SK-N-SH (cell line): Measurements from ENCODE around the gene PTGIS. TPM values are rescaled to one million over a fixed set of nuclear protein-coding genes. Genes with fewer than 3 reads are reported as not detected.

Experiments used
- CTCF ChIA-PET: fragments of 300-600, 350-600 bp; formaldehyde crosslinking; extraction: SDS; loops from one replicate; lab custom pipeline; 2021; lab: Yijun Ruan, JAX
- POLR2A ChIA-PET: fragments of 350-600 bp; sonication (Branson Sonifier 250); formaldehyde crosslinking; extraction: SDS; loops from one replicate; lab custom pipeline; 2020; ENCODE audit warnings: antibody characterized with exemption, inconsistent platforms; lab: Yijun Ruan, JAX
- DNase-seq: peaks from one replicate; pipeline ENCODE4 v3.0.0; 2012
- H2AFZ ChIP-seq: fragments of 200-600 bp; sonication (generic); 2 replicates; pipeline ENCODE4 v1.8.1; 2016; ENCODE audit warnings: antibody characterized with exemption, mild to moderate bottlenecking, low read depth
- H3F3A ChIP-seq: fragments of 200-600 bp; sonication (generic); replicated peaks from 2 replicates; pipeline ENCODE3; 2016; ENCODE audit warnings: antibody characterized with exemption, mild to moderate bottlenecking; ENCODE audit not compliant: insufficient read depth
- H3K27ac ChIP-seq, 2 experiments: fragments of 200-500 bp in 1 of 2; fragments of 200-600 bp in 1 of 2; sonication (Bioruptor generic) in 1 of 2; sonication (generic), shearing (Covaris generic) in 1 of 2; 2 replicates each; pipeline versions ENCODE4 v1.5.1 to v1.6.1; 2014 to 2016; ENCODE audit warnings: low read depth in 2 of 2, inconsistent platforms in 1 of 2, low read length in 1 of 2, mild to moderate bottlenecking in 1 of 2, mixed read lengths in 1 of 2
- H3K27me3 ChIP-seq: fragments of 200-600 bp; sonication (generic), shearing (Covaris generic); 2 replicates; pipeline ENCODE4 v1.6.1; 2016; ENCODE audit warnings: mixed run types; ENCODE audit not compliant: insufficient read depth
- H3K36me3 ChIP-seq, 2 experiments: fragments of 200-500 bp in 1 of 2; fragments of 200-600 bp in 1 of 2; sonication (Bioruptor generic) in 1 of 2; sonication (generic) in 1 of 2; replicated peaks in 1 of 2; 2 replicates each; pipeline versions ENCODE3 to v1.5.1; 2014 to 2016; ENCODE audit warnings: low read length in 1 of 2, mild to moderate bottlenecking in 1 of 2; ENCODE audit not compliant: insufficient read depth in 2 of 2, control insufficient read depth in 1 of 2
- H3K4me1 ChIP-seq, 2 experiments: fragments of 200-500 bp in 1 of 2; fragments of 200-600 bp in 1 of 2; sonication (Bioruptor generic) in 1 of 2; sonication (generic), shearing (Covaris generic) in 1 of 2; 2 replicates each; pipeline versions ENCODE4 v1.5.1 to v1.6.1; 2014 to 2016; ENCODE audit warnings: low read depth in 1 of 2, low read length in 1 of 2, mixed run types in 1 of 2; ENCODE audit not compliant: insufficient read depth in 2 of 2, control insufficient read depth in 1 of 2
- H3K4me2 ChIP-seq: fragments of 200-600 bp; sonication (generic), shearing (Covaris generic); 2 replicates; pipeline ENCODE4 v1.6.1; 2017; ENCODE audit warnings: mixed run types
- H3K4me3 ChIP-seq, 2 experiments: fragments of 200-500 bp in 1 of 2; fragments of 200-600 bp in 1 of 2; sonication (Bioruptor generic) in 1 of 2; sonication (generic), shearing (Covaris generic) in 1 of 2; 2 replicates each; pipeline versions ENCODE4 v1.5.1 to v1.8.1; 2014 to 2016; ENCODE audit warnings: low read depth in 2 of 2, inconsistent platforms in 1 of 2, low read length in 1 of 2, mild to moderate bottlenecking in 1 of 2, mixed read lengths in 1 of 2, moderate library complexity in 1 of 2
- H3K79me2 ChIP-seq: fragments of 200-600 bp; sonication (generic); 2 replicates; pipeline ENCODE4 v1.8.1; 2017; ENCODE audit warnings: mild to moderate bottlenecking; ENCODE audit not compliant: insufficient read depth
- H3K9ac ChIP-seq: fragments of 200-600 bp; sonication (generic); 2 replicates; pipeline ENCODE4 v1.6.1; 2017; ENCODE audit warnings: mixed run types
- H3K9me2 ChIP-seq: fragments of 200-600 bp; sonication (generic); 2 replicates; pipeline ENCODE4 v1.6.1; 2017; ENCODE audit warnings: mixed run types
- H3K9me3 ChIP-seq: fragments of 200-600 bp; sonication (generic); 2 replicates; pipeline ENCODE4 v1.6.1; 2017; ENCODE audit warnings: mixed run types, mild to moderate bottlenecking, moderate library complexity
- H4K20me1 ChIP-seq: fragments of 200-600 bp; sonication (generic); 2 replicates; pipeline ENCODE4 v1.6.1; 2017; ENCODE audit warnings: mild to moderate bottlenecking, mixed run types; ENCODE audit not compliant: insufficient read depth
- EZH2phosphoT487 ChIP-seq: fragments of 200-600 bp; sonication (generic); IDR thresholded peaks from 2 replicates; pipeline ENCODE4 v1.6.1; 2017; ENCODE audit warnings: low read depth, mixed run types, mild to moderate bottlenecking, antibody characterized with exemption, moderate library complexity, borderline replicate concordance
- FOSL2 ChIP-seq: IDR thresholded peaks from 2 replicates; pipeline ENCODE4 v1.4.0; 2012; ENCODE audit warnings: low read depth, mild to moderate bottlenecking, moderate library complexity, borderline replicate concordance
- FOXJ3 ChIP-seq: sonication (generic); formaldehyde crosslinking; IDR thresholded peaks from 2 replicates; pipeline ENCODE4 v1.5.1; 2020; ENCODE audit warnings: mild to moderate bottlenecking, missing genetic modification reagents
- MEF2A ChIP-seq: IDR thresholded peaks from 2 replicates; pipeline ENCODE4 v1.4.0; 2012; ENCODE audit warnings: low read depth, borderline replicate concordance
- NRF1 ChIP-seq: IDR thresholded peaks from 2 replicates; pipeline ENCODE4 v1.6.1; 2012; ENCODE audit warnings: low read depth, mild to moderate bottlenecking, low read length
- POLR2AphosphoS5 ChIP-seq: IDR thresholded peaks from 2 replicates; pipeline ENCODE4 v1.6.1; 2012; ENCODE audit warnings: low read depth, low read length
- RFX5 ChIP-seq: IDR thresholded peaks from 2 replicates; pipeline ENCODE4 v1.6.1; 2012; ENCODE audit warnings: mild to moderate bottlenecking, improper control_type of control experiment, low read length
- RXRA ChIP-seq: IDR thresholded peaks from 2 replicates; pipeline ENCODE4 v1.4.0; 2012; ENCODE audit warnings: low read depth, mild to moderate bottlenecking, borderline replicate concordance
- SMC3 ChIP-seq: IDR thresholded peaks from 2 replicates; pipeline ENCODE4 v1.6.1; 2012; ENCODE audit warnings: low read depth, low read length, improper control_type of control experiment
- YY1 ChIP-seq: IDR thresholded peaks from 2 replicates; pipeline ENCODE4 v1.4.0; 2012; ENCODE audit warnings: low read depth, mild to moderate bottlenecking
- WGBS: methylation state at CpG from one replicate; pipeline ENCODE4 v1.1.6; 2017; ENCODE audit warnings: low lambda C conversion rate; 5-methylcytosine and 5-hydroxymethylcytosine counted together
- polyA plus RNA-seq, 3 experiments: library from polyadenylated mRNA; depleted of rRNA; stranded (reverse); fragments of >200 nt; gene quantifications; 2 replicates each; pipeline ENCODE4 v1.2.3, GENCODE V29; 2012
- TF ChIP-seq, protein P1 (sequence below): IDR thresholded peaks from 2 replicates; pipeline ENCODE4 v1.4.0; 2012; ENCODE audit warnings: low read depth, borderline replicate concordance
- TF ChIP-seq, protein P2 (sequence below): fragments of 150-350 bp; IDR thresholded peaks from 2 replicates; pipeline ENCODE4 v1.6.1; 2017; ENCODE audit warnings: antibody characterized with exemption, low read length, low read depth, borderline replicate concordance
- TF ChIP-seq, protein P3 (sequence below): IDR thresholded peaks from 2 replicates; pipeline ENCODE4 v1.4.0; 2012; ENCODE audit warnings: low read depth, borderline replicate concordance
- TF ChIP-seq, protein P4 (sequence below): fragments of 150-350 bp; IDR thresholded peaks from 2 replicates; pipeline ENCODE4 v1.6.1; 2016; ENCODE audit warnings: mild to moderate bottlenecking, low read depth, low read length
- TF ChIP-seq, protein P5 (sequence below): fragments of 200-600 bp; sonication (generic); IDR thresholded peaks from 2 replicates; pipeline ENCODE4 v1.6.1; 2017; ENCODE audit warnings: antibody characterized with exemption, mild to moderate bottlenecking, moderate library complexity

Gene PTGIS
- polyA plus RNA-seq, 1 of the 3 experiments (the other 2 are of a cell fraction) = 1.0 TPM

DNA sequence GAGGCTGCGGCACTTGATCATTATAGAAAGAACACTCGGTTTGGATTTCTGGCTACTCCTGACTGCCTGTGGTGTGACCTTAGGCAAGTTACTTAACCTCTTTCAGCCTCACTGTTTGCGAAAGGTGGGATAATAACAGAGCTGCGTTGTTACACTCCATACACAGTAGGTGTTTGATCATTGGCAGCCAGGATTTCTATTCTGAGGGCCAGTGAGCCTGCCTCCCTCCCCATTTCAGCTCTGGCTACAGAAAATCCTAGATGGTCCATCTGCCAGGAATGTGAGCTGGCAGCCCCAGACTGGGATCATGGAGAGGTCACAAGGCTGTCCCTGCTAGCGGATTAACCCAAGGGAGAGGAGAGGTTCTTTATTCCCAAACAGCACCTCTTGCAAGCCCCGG, 88.2 kb downstream of the PTGIS start:
- Histone ChIP-seq H3K4me3 (no peak overlapping the region), H3K79me2 (no peaks in the 10 kb centered on the region), H4K20me1 (no peaks in the 10 kb centered on the region), H3K4me2 (no peak overlapping the region), H3F3A (no peaks in the 10 kb centered on the region), H3K27me3 (0 out of 2 replicates have a peak, but pooled peaks cover under 1% of the 10 kb centered on the region), H3K4me1 (peaks cover 0 to 13% of the 10 kb centered on the region in 2 experiments; a peak in 1 of 4 replicates), H3K36me3 (no peaks in the 10 kb centered on the region), H3K9me2 (no peaks in the 10 kb centered on the region), H3K27ac (no peak overlapping the region), H2AFZ (no peak overlapping the region), H3K9me3 (no peaks in the 10 kb centered on the region), H3K9ac (no peak overlapping the region)
- ChIA-PET POLR2A (no interaction called here), CTCF (interaction anchor here (2.3 to 7.1 kb wide), 2 partner anchors 15 to 147 kb away, joined by 5 to 141 read pairs; no protein-coding TSS in a partner anchor)
- TF ChIP-seq FOSL2 (no peak), FOXJ3 (CRISPR knock-in tag) (no peak), POLR2AphosphoS5 (no peak), EZH2phosphoT487 (no peak)
- TF ChIP-seq, protein P1, sequence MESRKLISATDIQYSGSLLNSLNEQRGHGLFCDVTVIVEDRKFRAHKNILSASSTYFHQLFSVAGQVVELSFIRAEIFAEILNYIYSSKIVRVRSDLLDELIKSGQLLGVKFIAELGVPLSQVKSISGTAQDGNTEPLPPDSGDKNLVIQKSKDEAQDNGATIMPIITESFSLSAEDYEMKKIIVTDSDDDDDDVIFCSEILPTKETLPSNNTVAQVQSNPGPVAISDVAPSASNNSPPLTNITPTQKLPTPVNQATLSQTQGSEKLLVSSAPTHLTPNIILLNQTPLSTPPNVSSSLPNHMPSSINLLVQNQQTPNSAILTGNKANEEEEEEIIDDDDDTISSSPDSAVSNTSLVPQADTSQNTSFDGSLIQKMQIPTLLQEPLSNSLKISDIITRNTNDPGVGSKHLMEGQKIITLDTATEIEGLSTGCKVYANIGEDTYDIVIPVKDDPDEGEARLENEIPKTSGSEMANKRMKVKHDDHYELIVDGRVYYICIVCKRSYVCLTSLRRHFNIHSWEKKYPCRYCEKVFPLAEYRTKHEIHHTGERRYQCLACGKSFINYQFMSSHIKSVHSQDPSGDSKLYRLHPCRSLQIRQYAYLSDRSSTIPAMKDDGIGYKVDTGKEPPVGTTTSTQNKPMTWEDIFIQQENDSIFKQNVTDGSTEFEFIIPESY = no peak
- TF ChIP-seq, protein P2, sequence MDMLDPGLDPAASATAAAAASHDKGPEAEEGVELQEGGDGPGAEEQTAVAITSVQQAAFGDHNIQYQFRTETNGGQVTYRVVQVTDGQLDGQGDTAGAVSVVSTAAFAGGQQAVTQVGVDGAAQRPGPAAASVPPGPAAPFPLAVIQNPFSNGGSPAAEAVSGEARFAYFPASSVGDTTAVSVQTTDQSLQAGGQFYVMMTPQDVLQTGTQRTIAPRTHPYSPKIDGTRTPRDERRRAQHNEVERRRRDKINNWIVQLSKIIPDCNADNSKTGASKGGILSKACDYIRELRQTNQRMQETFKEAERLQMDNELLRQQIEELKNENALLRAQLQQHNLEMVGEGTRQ = no peak
- TF ChIP-seq, protein P3, sequence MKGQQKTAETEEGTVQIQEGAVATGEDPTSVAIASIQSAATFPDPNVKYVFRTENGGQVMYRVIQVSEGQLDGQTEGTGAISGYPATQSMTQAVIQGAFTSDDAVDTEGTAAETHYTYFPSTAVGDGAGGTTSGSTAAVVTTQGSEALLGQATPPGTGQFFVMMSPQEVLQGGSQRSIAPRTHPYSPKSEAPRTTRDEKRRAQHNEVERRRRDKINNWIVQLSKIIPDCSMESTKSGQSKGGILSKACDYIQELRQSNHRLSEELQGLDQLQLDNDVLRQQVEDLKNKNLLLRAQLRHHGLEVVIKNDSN = no peak
- 74% methylated on average over 5 of the region's 6 CpGs for WGBS
- no peak for DNase-seq

DNA sequence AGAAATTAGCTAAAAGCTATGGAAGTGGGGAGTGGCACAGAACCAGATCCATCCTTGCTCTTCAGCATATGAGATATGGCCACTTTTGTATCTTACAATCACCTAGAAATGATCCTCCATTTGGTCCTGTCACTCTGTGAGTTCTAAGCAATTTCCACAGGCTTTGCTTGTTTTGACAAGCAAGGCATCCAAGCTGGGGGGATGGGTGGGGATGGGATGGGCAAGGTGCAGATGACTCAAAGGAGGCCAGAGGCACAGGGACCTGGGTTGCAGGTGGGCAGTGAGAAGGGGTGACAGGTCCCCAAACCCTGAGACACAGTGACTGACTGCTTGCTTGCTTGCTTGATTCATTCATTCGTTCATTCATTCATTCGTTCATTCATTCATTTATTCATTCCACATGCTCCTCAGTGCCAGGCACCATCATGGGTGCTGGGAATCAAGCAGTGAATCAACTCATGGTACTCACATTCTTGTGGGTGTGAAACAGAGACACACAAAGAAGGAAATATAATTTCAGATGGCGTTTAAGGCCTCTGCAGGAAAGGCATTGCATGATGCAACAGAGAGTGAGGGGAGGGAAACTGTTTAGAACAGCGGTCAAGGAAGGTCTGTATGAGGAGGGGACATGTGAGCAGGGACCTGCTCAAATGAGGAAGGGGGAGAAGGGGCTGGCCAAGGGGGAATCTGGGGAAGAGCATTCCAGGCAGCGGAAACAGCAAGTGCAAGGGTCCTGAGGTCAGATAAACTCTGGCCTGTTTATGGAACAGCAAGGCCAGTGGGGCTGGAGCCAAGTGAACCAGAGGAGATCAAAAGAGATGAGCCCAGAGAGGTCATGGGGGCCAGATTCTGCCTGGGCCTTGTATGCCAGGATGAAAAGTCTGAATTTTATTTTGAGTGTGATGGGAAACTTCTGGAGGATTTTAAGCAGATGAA, 88.9 kb downstream of the PTGIS start:
- H3K9me3 ChIP-seq = no peaks in the 10 kb centered on the region
- DNase-seq = no peak
- POLR2A ChIA-PET = no interaction called here
- H3F3A ChIP-seq = no peaks in the 10 kb centered on the region
- CTCF ChIA-PET = interaction anchor here (0.9 to 2.3 kb wide), 3 partner anchors 14 to 63 kb away, joined by 3 to 5 read pairs (median 4); no protein-coding TSS in a partner anchor
- no peaks in the 10 kb centered on the region for H3K9me2 ChIP-seq
- no peak overlapping the region for H3K4me3 ChIP-seq
- H3K27me3 ChIP-seq = no peaks in the 10 kb centered on the region
- TF ChIP-seq, protein P4, sequence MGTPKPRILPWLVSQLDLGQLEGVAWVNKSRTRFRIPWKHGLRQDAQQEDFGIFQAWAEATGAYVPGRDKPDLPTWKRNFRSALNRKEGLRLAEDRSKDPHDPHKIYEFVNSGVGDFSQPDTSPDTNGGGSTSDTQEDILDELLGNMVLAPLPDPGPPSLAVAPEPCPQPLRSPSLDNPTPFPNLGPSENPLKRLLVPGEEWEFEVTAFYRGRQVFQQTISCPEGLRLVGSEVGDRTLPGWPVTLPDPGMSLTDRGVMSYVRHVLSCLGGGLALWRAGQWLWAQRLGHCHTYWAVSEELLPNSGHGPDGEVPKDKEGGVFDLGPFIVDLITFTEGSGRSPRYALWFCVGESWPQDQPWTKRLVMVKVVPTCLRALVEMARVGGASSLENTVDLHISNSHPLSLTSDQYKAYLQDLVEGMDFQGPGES = no peak
- TF ChIP-seq MEF2A (no peak), RXRA (no peak), POLR2AphosphoS5 (no peak), NRF1 (no peak), YY1 (no peak), RFX5 (no peak), EZH2phosphoT487 (no peak), SMC3 (no peak)
- TF ChIP-seq, protein P5, sequence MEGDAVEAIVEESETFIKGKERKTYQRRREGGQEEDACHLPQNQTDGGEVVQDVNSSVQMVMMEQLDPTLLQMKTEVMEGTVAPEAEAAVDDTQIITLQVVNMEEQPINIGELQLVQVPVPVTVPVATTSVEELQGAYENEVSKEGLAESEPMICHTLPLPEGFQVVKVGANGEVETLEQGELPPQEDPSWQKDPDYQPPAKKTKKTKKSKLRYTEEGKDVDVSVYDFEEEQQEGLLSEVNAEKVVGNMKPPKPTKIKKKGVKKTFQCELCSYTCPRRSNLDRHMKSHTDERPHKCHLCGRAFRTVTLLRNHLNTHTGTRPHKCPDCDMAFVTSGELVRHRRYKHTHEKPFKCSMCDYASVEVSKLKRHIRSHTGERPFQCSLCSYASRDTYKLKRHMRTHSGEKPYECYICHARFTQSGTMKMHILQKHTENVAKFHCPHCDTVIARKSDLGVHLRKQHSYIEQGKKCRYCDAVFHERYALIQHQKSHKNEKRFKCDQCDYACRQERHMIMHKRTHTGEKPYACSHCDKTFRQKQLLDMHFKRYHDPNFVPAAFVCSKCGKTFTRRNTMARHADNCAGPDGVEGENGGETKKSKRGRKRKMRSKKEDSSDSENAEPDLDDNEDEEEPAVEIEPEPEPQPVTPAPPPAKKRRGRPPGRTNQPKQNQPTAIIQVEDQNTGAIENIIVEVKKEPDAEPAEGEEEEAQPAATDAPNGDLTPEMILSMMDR = no peak
- 55% methylated on average over 5 of the region's 5 CpGs for WGBS
- no peaks in the 10 kb centered on the region for H3K79me2 ChIP-seq
- H3K4me1 ChIP-seq = peaks cover 0 to 8% of the 10 kb centered on the region in 2 experiments; a peak in 1 of 4 replicates
- H3K9ac ChIP-seq = no peak overlapping the region
- no peak overlapping the region for H2AFZ ChIP-seq
- H4K20me1 ChIP-seq = no peaks in the 10 kb centered on the region
- H3K4me2 ChIP-seq = no peak overlapping the region
- H3K36me3 ChIP-seq = no peaks in the 10 kb centered on the region
- no peak overlapping the region for H3K27ac ChIP-seq
